Kidney (tissue), 14 donors: Measurements from ENCODE around the gene ZBTB22. TPM values are rescaled to one million over a fixed set of nuclear protein-coding genes. Genes with fewer than 3 reads are reported as not detected.

Experiments
- DNase-seq, 5 donors: peaks; one replicate each; pipeline ENCODE4 v3.0.0-alpha.2; 2013 to 2020
- FAIRE-seq: peaks from 2 replicates; lab custom pipeline; 2012; peaks lifted over from hg19 to GRCh38; lab: Jason Lieb, UNC
- H3K27ac ChIP-seq, 2 donors: one replicate each; pipeline ENCODE4 v1.7.0; 2013; ENCODE audit warnings: low read depth in 2 of 2, low read length in 2 of 2, inconsistent platforms in 1 of 2
- H3K27me3 ChIP-seq: one replicate; pipeline ENCODE4 v1.7.1; 2013; ENCODE audit warnings: low read length, inconsistent platforms; ENCODE audit not compliant: control insufficient read depth, insufficient read depth
- H3K36me3 ChIP-seq, 3 donors: one replicate each; pipeline versions ENCODE4 v1.7.0 to v1.7.1; 2013; ENCODE audit warnings: low read length in 3 of 3, control low read depth in 1 of 3, inconsistent platforms in 1 of 3; ENCODE audit not compliant: insufficient read depth in 3 of 3, control insufficient read depth in 2 of 3
- H3K4me1 ChIP-seq, 3 donors: one replicate each; pipeline versions ENCODE4 v1.7.0 to v1.7.1; 2013; ENCODE audit warnings: low read length in 3 of 3, inconsistent platforms in 1 of 3, low read depth in 1 of 3; ENCODE audit not compliant: control insufficient read depth in 2 of 3, insufficient read depth in 2 of 3
- H3K4me3 ChIP-seq, 3 donors: one replicate each; pipeline versions ENCODE4 v1.7.0 to v1.8.1; 2013; ENCODE audit warnings: low read length in 3 of 3, control low read depth in 1 of 3, inconsistent platforms in 1 of 3
- H3K9ac ChIP-seq, 3 donors: one replicate each; pipeline versions ENCODE4 v1.7.0 to v1.7.1; 2013; ENCODE audit warnings: low read length in 3 of 3, control low read depth in 1 of 3, inconsistent platforms in 1 of 3
- H3K9me3 ChIP-seq, 3 donors: one replicate each; pipeline versions ENCODE4 v1.7.0 to v1.7.1; 2013; ENCODE audit warnings: low read length in 3 of 3, control low read depth in 1 of 3, inconsistent platforms in 1 of 3; ENCODE audit not compliant: control insufficient read depth in 2 of 3, insufficient read depth in 1 of 3
- intact Hi-C: fragments of 100-400 bp; cut with DNase I; formaldehyde crosslinking; loops from one replicate; pipeline ENCODE4 v1.11.1; 2022
- polyA plus RNA-seq: library from polyadenylated mRNA; stranded (reverse); fragments of 350-450 nt; fragmentation: Illumina TruSeq; extraction: RNeasy Lipid Tissue Mini Kit (QIAGEN cat#74804); gene quantifications from one replicate; pipeline ENCODE4 v1.2.3, GENCODE V29; 2014; ENCODE audit warnings: low read depth, low replicate concordance; ENCODE audit not compliant: insufficient read depth
- total RNA-seq: library from RNA; stranded (reverse); fragmentation: NEBNext Ultra II Directional; extraction: Animal tissue kit (Norgen Biotek cat#: 25700); gene quantifications from one replicate; pipeline ENCODE4 v1.2.1, GENCODE V29; 2021
- TF ChIP-seq, protein P1 (sequence below): IDR thresholded peaks from 3 replicates; pipeline ENCODE4 v1.5.1; 2012; ENCODE audit warnings: mild to moderate bottlenecking, moderate library complexity, borderline replicate concordance; ENCODE audit not compliant: insufficient read depth; ENCODE audit errors: extremely low read depth
- donor health status: control.
- donor health status: control.
- donor health status: control.
- donor health status: control.
- donor health status: control.
- donor health status: DM: yes; HTN: yes; CAD: no.
- donor health status: Normal renal cell carcinoma (clear cell type).

Gene ZBTB22
- total and polyA plus RNA-seq, 2 donors from 2014 or later: 16.3 to 22.9 TPM

DNA sequence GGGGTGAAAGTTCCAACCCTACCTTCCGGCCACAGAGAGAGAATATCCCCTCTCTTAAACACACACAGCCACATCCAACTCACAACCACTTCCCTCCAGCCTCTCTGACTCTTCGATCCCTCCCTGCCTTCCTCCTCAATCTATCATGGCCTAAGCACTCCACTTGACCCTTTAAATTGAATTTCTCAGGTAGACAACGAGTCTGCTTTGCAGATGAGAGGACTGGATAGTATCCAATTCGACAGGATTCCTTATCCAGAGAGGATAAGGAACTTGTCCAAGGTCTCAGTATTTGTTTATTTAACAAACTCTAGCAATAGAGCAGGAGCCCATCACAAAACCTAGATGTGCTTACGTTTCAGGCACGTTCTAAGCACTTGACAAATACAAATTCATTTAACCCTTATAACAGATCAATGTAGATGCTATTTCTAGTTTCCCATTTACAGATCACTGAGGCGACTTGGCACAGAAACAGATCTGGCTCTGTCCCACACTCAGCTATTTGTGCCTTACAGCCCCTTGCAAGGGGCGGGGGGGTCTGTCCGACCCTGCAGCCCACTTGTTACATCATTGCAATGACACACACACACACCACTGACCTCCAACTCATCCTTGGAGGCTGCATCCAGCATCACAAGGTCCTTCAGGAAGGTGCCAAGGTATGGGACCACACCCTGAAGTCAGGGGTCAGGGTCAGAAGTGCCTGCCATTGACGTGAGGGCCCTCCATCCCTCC, 23.3 kb downstream of the ZBTB22 start:
- Histone ChIP-seq H3K27me3 (no peaks in the 10 kb centered on the region), H3K9ac (no peak overlapping the region), H3K27ac (no peak overlapping the region), H3K9me3 (no peaks in the 10 kb centered on the region), H3K4me3 (no peak overlapping the region), H3K36me3 (peaks cover 2 to 25% (median 16%) of the 10 kb centered on the region in 3 donors), H3K4me1 (peaks cover 0 to 19% (median 7%) of the 10 kb centered on the region in 3 donors)
- intact Hi-C loops: no loop called here
- FAIRE-seq (no peak), DNase-seq (peak in 1 of 5 donors; percentile 27)
- TF ChIP-seq, protein P1, sequence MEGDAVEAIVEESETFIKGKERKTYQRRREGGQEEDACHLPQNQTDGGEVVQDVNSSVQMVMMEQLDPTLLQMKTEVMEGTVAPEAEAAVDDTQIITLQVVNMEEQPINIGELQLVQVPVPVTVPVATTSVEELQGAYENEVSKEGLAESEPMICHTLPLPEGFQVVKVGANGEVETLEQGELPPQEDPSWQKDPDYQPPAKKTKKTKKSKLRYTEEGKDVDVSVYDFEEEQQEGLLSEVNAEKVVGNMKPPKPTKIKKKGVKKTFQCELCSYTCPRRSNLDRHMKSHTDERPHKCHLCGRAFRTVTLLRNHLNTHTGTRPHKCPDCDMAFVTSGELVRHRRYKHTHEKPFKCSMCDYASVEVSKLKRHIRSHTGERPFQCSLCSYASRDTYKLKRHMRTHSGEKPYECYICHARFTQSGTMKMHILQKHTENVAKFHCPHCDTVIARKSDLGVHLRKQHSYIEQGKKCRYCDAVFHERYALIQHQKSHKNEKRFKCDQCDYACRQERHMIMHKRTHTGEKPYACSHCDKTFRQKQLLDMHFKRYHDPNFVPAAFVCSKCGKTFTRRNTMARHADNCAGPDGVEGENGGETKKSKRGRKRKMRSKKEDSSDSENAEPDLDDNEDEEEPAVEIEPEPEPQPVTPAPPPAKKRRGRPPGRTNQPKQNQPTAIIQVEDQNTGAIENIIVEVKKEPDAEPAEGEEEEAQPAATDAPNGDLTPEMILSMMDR: no peak

DNA sequence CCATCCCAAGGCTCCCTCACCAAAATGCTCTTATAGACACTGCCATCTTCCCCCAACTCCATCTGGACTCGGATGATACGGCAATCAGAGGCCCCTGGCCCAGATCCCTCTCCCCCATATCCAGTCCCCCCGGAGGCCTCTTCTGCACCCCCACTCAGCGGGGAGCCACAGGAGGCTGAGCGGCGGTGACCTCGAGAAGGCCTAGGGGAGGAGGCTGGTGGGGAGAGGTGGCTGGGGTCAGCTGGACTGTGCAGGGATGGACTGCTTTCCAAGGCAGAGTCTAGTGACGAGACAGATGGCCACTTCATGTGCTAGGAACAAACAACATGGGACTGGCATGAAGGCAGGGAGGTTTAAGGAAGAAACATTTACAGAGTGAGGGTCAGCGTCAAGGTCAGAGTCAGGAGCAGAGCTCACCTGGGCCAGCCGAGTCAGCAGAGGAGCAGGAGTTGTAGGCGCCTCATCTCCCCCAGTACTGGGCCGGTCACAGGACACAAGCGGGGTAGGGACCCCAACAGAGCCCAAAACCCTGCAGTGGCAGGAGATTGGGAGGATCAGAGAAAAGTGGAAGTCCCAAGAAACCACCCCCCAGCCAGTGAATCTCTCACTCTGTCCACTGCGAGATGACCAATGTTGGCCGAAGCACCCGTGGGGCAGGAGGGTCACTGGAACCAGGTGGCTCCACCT, 24.4 kb downstream of the ZBTB22 start:
- Histone ChIP-seq H3K4me1 (peaks cover 0 to 24% (median 12%) of the 10 kb centered on the region in 3 donors), H3K9me3 (no peaks in the 10 kb centered on the region), H3K4me3 (no peak overlapping the region), H3K27ac (no peak overlapping the region), H3K27me3 (no peaks in the 10 kb centered on the region), H3K36me3 (peaks cover 2 to 25% (median 16%) of the 10 kb centered on the region in 3 donors), H3K9ac (no peak overlapping the region)
- DNase-seq (no peak), FAIRE-seq (no peak)
- TF ChIP-seq, protein P1: no peak
- intact Hi-C loops: no loop called here

DNA sequence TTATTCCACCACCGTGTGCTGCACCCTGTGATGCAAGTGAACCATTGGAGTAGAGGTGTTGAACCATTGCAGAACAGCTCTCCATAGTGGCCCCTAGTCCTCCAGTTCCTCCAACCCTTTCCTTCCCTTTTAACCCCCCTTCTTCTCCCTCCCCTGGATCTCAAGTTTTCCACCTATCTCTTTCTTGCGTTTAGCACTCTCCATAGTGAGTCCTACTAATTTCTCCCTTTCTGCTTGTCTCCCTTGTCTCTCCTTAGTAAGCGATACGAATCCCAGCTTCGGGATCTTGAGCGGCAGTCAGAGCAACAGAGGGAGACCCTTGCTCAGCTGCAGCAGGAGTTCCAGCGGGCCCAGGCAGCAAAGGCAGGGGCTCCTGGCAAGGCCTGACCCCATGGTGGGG, 27.1 kb downstream of the ZBTB22 start:
- DNase-seq: no peak
- H3K9me3 ChIP-seq: no peaks in the 10 kb centered on the region
- TF ChIP-seq, protein P1: no peak
- intact Hi-C loops: no loop called here
- H3K27me3 ChIP-seq: no peaks in the 10 kb centered on the region
- H3K9ac ChIP-seq: peak overlapping the region in 1 of 3 donors; percentile 82
- peaks cover 0 to 16% (median 14%) of the 10 kb centered on the region in 3 donors for H3K4me1 ChIP-seq
- peaks cover 2 to 36% (median 9%) of the 10 kb centered on the region in 3 donors for H3K36me3 ChIP-seq
- H3K4me3 ChIP-seq: peak overlapping the region; percentile 89 to 99 (median 98)
- no peak overlapping the region for H3K27ac ChIP-seq
- no peak for FAIRE-seq
